GM13976 (cell line): ENCODE measurements around the gene GCNT1.
A peak's percentile ranks its signal among the peaks of the same experiment; 100 is the strongest.

Experiments
- DNase-seq: peaks from one replicate; pipeline ENCODE4 v3.0.0; 2012; ENCODE audit warnings: low spot score
- CTCF ChIP-seq: IDR thresholded peaks from 2 replicates; pipeline ENCODE4 v1.5.1; 2012; ENCODE audit warnings: borderline replicate concordance, mild to moderate bottlenecking; ENCODE audit not compliant: insufficient read depth; ENCODE audit errors: extremely low read depth, missing control alignments, control extremely low read depth
- in situ Hi-C: fragments of 300-500 bp; cut with MboI; formaldehyde crosslinking; loops from one replicate; pipeline ENCODE4 v1.12.0; 2022; ENCODE audit warnings: low sequenced_read_pairs, mixed read lengths, inconsistent platforms; ENCODE audit not compliant: unreplicated experiment

Gene GCNT1

GRCh38 chr9:76525196-76525595 lies 66.2 kb downstream of the GCNT1 start:
- in situ Hi-C loops: no loop called here
- no peak for TF ChIP-seq CTCF
- DNase-seq: no peak

GRCh38 chr9:76526026-76526425 lies 67.0 kb downstream of the GCNT1 start:
- in situ Hi-C loops: no loop called here
- no peak for DNase-seq

GRCh38 chr9:76528056-76528455 lies 69.1 kb downstream of the GCNT1 start:
- no peak for TF ChIP-seq CTCF
- no peak for DNase-seq
- in situ Hi-C loops: no loop called here

More at GRCh38 chr9:76526026-76526425, 67.0 kb downstream of the GCNT1 start:
- no peak for TF ChIP-seq CTCF

GRCh38 chr9:76528642-76529190 lies 69.7 kb downstream of the GCNT1 start:
- TF ChIP-seq CTCF: no peak

GRCh38 chr9:76529653-76530052 lies 70.7 kb downstream of the GCNT1 start:
- in situ Hi-C loops: no loop called here
- DNase-seq: no peak
- TF ChIP-seq CTCF: no peak

More at GRCh38 chr9:76528642-76529190, 69.7 kb downstream of the GCNT1 start:
- in situ Hi-C loops: no loop called here
- DNase-seq: no peak

GRCh38 chr9:76530458-76531110 lies 71.6 kb downstream of the GCNT1 start:
- peak; percentile 44 for DNase-seq
- in situ Hi-C loops: no loop called here
- TF ChIP-seq CTCF: no peak
